ENCODE results near the gene RAPGEF2. TPM values are rescaled to one million over a fixed set of nuclear protein-coding genes. Genes with fewer than 3 reads are reported as not detected.

Gene RAPGEF2
- total and polyA plus RNA-seq, 2 donors (not counting 3 experiments of a cell fraction or from before 2014, with no cell fraction given): 28.7 to 55.2 TPM

- intact Hi-C loops (cut with micrococcal nuclease) (loop anchor here (5.0 kb wide), 3 partner anchors 117 to 528 kb away; partner anchors contain the start of genes C4orf46 and ETFDH), dilution Hi-C loops (cut with MboI; ENCODE audit: extremely low pct_ligation_motif_present, low sequenced_read_pairs) (no loop called here)
- no TSS peak for BruUV-seq (replicated peaks)
- no peak overlapping the region for H2AFZ ChIP-seq (ENCODE audit: low read depth, low read length)
- no peak overlapping the region for H3K9ac ChIP-seq (replicated peaks; ENCODE audit: extremely low read depth, insufficient read depth, low read length)
- FAIRE-seq: no peak
- no peaks in the 10 kb centered on the region for H3K9me3 ChIP-seq (replicated peaks; ENCODE audit: control insufficient read depth, insufficient read depth, low read length)
- no peak overlapping the region for H3K27ac ChIP-seq (ENCODE audit: insufficient read depth, low read depth, low read length)
- peaks cover 13% of the 10 kb centered on the region for H3K79me2 ChIP-seq (ENCODE audit: control insufficient read depth, insufficient read depth, low read length)
- CTCF ChIA-PET: interaction anchor here (1.0 to 6.3 kb wide), 2 partner anchors 338 to 345 kb away, joined by 3 to 92 read pairs; no protein-coding TSS in a partner anchor
- peaks cover 11% of the 10 kb centered on the region for H3K4me1 ChIP-seq (ENCODE audit: control insufficient read depth, extremely low read depth, insufficient read depth, low read length)
- TF ChIP-seq FOS (IDR thresholded peaks at IDR 0.05; ENCODE audit: borderline replicate concordance, insufficient read depth, low read length) (no peak), EZH2 (IDR thresholded peaks at IDR 0.05; ENCODE audit: borderline replicate concordance, low read depth, low read length, severe bottlenecking) (no peak), JUN (IDR thresholded peaks at IDR 0.05; ENCODE audit: borderline replicate concordance, insufficient read depth, insufficient read length, low read depth) (no peak), POLR2A (IDR thresholded peaks at IDR 0.05; ENCODE audit: low read depth, low read length) (no peak), MYC (IDR thresholded peaks at IDR 0.05; ENCODE audit: low read depth, low read length) (no peak), POLR2AphosphoS5 (IDR thresholded peaks at IDR 0.05; ENCODE audit: insufficient read depth, low read depth, low read length) (no peak), CTCF (IDR thresholded peaks at IDR 0.05; ENCODE audit: extremely low read depth in 1 of 2, insufficient read depth in 1 of 2, low read depth in 1 of 2, low read length in 2 of 2) (no peak), GATA2 (IDR thresholded peaks at IDR 0.05; ENCODE audit: insufficient read depth, insufficient read length, low read depth, low read length) (no peak)
- TF ChIP-seq, protein P1, sequence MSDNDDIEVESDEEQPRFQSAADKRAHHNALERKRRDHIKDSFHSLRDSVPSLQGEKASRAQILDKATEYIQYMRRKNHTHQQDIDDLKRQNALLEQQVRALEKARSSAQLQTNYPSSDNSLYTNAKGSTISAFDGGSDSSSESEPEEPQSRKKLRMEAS (IDR thresholded peaks at IDR 0.05; ENCODE audit: insufficient read depth, insufficient read length): no peak
- no peaks in the 10 kb centered on the region for H3K27me3 ChIP-seq (ENCODE audit: control insufficient read depth in 2 of 2, insufficient read depth in 2 of 2, low read length in 2 of 2)
- H3K9me1 ChIP-seq (replicated peaks; ENCODE audit: control insufficient read depth, extremely low read depth, insufficient read depth, low read length): no peaks in the 10 kb centered on the region
- H3K4me3 ChIP-seq (replicated peaks in 1 of 3; ENCODE audit: insufficient read depth in 1 of 3, low read depth in 1 of 3, low read length in 3 of 3): no peak overlapping the region
- DNase-seq (ENCODE audit: low read depth, low spot score): no peak
- H3K4me2 ChIP-seq (ENCODE audit: insufficient read depth, low read length): no peak overlapping the region
- H3K36me3 ChIP-seq (ENCODE audit: control insufficient read depth in 2 of 2, extremely low read depth in 1 of 2, insufficient read depth in 2 of 2, low read length in 2 of 2): no peaks in the 10 kb centered on the region
- H4K20me1 ChIP-seq (replicated peaks; ENCODE audit: control insufficient read depth, extremely low read depth, insufficient read depth, low read length): peaks cover 5% of the 10 kb centered on the region
- POLR2A ChIA-PET: no interaction called here
Observed at GRCh38 chr4:159199826-159200225, 96.9 kb downstream of the RAPGEF2 start.
